HTERT RPE-1 (cell line): Measurements from ENCODE around the gene CD1B.
"Not testable (repeated sequence)": the region's sequence is repeated elsewhere in the genome, so short reads cannot be mapped to it uniquely, and the experiment has no call there.

Experiments used
- in situ Hi-C: fragments of 300-500 bp; cut with MboI; formaldehyde crosslinking; loops from 4 replicates; pipeline ENCODE4 v1.14.3; 2020; ENCODE audit warnings: low sequenced_read_pairs

Gene CD1B

GRCh38 chr1:158331481-158332150 is at the start of gene CD1B:
CD1B (minus strand) TSS chr1:158331531; CDS start chr1:158331423, 108 bp downstream.
- in situ Hi-C loops = no loop called here

- in situ Hi-C loops = no loop called here
Measured at GRCh38 chr1:158374860-158375259, 43.5 kb upstream of the CD1B start.

- in situ Hi-C loops = not testable (repeated sequence)
Measured at GRCh38 chr1:158374101-158374500, 42.8 kb upstream of the CD1B start.

- in situ Hi-C loops = no loop called here
Measured at GRCh38 chr1:158371188-158371953, 40.0 kb upstream of the CD1B start.

- in situ Hi-C loops = no loop called here
Measured at GRCh38 chr1:158366783-158367182, 35.5 kb upstream of the CD1B start.

DNA sequence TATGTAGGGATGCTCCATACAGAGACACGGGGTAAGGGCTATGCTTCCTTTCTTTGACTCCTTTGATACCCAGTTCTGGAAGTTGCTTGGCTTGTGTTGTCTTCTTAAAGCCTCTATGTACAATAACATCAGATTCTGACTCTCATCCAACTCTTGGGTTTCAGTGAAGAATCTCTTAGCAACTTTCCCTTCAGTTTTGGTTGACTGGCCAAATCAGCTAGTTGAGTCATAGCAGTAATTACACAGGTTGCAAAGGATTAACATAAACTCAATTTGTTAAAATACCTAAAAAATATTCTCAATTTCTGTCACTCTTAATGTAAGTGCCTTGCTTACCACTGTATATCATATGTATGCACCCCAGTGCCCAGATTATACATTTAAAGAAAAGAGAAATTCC is 31.6 kb upstream of the CD1B start:
- in situ Hi-C loops = no loop called here

DNA sequence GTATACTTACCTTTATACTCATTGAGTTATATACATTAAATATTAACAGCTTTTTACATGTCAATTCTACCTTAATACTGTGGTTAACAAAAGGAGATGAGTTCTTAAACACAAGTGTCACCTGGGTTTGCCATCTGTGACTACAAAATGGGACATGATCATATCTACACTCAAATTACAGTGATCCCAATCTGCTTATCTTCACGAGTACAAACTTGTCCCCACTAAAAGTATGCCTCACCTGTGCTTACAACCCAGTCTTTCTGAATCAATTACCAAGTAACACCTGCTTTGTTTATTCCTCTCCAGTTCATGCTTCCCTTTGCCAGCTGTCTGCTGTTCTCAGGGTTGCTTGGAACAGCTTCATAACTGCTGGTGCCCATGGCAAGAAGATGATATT is 31.2 kb upstream of the CD1B start:
- in situ Hi-C loops = no loop called here

DNA sequence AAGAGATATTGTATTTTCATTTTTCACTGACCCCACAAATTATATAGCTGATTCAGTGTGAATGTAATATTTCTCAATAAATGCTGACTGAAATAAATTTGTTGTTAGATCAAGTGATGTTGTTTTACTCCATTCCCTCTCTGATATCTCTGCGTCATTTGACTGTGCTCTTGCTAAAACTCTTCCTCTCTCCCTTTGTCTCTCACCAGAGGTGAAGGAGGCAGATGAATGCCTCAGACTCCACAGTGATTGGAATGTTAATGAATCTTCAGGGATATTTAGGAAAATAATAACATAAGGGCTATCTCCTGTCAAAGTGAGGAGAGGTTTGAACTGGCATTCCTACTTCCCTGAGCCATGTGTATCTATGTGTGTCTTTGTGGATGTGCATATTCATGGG is 26.1 kb upstream of the CD1B start:
- in situ Hi-C loops = no loop called here

GRCh38 chr1:158356616-158357015 is 25.3 kb upstream of the CD1B start:
- in situ Hi-C loops = no loop called here

DNA sequence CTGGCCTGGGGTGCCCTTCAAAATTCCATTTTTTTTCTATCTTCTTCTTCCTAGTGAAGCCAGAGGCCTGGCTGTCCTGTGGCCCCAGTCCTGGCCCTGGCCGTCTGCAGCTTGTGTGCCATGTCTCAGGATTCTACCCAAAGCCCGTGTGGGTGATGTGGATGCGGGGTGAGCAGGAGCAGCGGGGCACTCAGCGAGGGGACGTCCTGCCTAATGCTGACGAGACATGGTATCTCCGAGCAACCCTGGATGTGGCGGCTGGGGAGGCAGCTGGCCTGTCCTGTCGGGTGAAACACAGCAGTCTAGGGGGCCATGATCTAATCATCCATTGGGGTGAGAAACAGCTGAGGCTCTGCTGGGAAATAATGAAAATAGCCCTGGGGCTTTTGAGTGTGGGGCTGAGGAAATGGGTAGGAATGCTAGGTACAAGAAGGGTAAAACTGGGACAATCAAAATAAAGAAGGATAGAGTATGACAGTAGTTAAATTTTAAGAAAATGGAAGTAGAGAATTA is 24.5 kb upstream of the CD1B start:
- in situ Hi-C loops = no loop called here

- in situ Hi-C loops = no loop called here
Measured at GRCh38 chr1:158354255-158354654, 22.9 kb upstream of the CD1B start.

DNA sequence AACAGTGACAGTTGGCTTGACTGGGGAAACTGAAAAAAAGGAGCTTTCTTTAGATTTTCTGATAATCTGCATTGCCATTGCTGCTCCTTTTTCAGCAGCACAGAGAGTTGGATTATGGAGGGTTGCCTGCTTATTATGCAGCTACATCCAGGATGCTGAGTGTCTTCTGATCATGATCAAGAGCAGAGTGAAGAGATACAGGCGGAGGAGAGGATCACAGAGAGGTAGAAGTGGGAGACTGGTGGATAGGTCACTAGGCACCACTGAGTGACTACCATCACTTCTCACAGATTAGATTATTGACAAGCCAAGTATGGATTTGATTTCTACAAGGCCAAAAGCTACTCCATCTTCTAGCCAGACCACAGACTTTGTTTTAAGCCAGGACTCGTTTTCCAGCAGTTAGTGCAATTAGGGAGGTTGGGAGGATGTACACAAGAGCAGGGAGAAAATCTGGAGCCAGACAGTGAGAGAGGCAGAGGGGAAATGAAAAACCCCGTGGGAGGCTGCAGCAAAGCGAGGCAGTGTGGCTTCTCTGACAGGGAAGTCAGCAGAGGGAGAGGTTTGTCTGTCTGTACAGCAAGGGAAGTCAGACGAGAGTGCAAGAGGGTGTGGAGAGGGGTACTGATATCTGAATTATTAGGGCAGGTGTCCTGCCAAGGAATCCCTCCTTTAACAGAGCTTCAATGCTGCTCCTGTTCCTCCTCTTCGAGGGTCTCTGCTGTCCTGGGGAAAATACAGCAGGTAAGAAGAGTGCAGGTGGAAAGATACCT is 22.2 kb upstream of the CD1B start, which contains the start of gene CD1E:
TSS of gene CD1E (plus strand) at position 592 of the 773 bp plus-strand sequence. CDS start at position 687, 95 bp downstream.
- in situ Hi-C loops = no loop called here

GRCh38 chr1:158348946-158349345 is 17.6 kb upstream of the CD1B start:
- in situ Hi-C loops = not testable (repeated sequence)

DNA sequence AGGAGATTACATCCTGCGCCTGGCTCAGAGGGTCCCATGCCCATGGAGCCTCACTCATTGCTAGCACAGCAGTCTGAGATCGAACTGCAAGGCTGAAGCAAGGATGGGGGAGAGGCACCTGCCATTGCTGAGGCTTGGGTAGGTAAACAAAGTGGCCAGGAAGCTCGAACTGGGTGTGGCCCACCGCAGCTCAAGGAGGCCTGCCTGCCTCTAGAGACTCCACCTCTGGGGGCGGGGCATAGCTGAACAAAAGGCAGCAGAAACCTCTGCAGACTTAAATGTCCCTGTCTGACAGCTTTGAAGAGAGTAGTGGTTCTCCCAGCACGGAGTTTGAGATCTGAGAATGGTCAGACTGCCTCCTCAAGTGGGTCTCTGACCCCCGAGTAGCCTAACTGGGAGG is 5.1 kb upstream of the CD1B start:
- in situ Hi-C loops = not testable (repeated sequence)

DNA sequence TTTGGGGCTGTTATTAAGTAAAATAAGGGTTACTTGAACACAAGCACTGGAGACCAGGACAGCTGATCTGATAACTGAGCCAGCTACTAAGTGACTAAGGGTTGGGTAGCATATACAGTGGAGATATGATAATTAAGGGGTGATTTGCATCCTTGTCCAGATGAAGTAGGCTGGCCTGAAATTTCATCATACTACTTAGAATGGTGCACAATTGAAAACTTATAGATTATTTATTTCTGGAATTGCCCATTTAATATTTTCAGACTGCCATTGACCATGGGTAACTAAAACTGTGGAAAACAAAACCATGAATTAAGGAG is 3.8 kb upstream of the CD1B start:
- in situ Hi-C loops = no loop called here

GRCh38 chr1:158334526-158335212 is 3.3 kb upstream of the CD1B start:
- in situ Hi-C loops = no loop called here

GRCh38 chr1:158333405-158334155 is 2.2 kb upstream of the CD1B start:
- in situ Hi-C loops = no loop called here

- in situ Hi-C loops = no loop called here
Measured at GRCh38 chr1:158331106-158331425, 265 bp downstream of the CD1B start.

- in situ Hi-C loops = no loop called here
Measured at GRCh38 chr1:158330391-158331105, 783 bp downstream of the CD1B start.

DNA sequence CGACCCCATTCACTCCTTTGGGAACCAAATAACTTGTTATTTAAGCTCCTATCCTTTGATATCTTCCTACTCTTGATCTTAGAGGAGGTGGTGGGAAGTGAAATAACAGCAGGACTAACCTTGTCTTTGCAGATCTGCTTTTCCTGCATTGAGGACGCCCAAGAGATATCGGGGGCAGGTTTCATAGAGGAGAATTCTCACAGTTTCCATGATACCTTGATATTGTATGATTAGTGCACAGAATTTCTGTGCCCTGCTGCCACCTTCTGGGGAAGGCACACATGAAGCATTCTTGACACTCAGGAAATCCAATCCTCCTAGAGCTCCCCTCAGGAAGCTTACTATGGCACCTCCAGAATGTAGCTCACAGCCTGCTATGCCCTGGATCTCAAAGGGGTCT is 1.6 kb downstream of the CD1B start:
- in situ Hi-C loops = no loop called here
